Heart right ventricle (tissue), 16 donors: ENCODE results near the gene AKAP13. TPM values are rescaled to one million over a fixed set of nuclear protein-coding genes. Genes with fewer than 3 reads are reported as not detected.
A peak's percentile ranks its signal among the peaks of the same experiment; 100 is the strongest.

Experiments used
- ATAC-seq, 8 donors: fragments of 200-7000 bp; cut with Tn5 transposase; one replicate each; pipeline ENCODE4 v1.9.1; 2020; ENCODE audit warnings: mild to moderate bottlenecking in 8 of 8, moderate library complexity in 8 of 8, moderate number of reproducible peaks in 1 of 8
- DNase-seq, 2 donors: peaks; one replicate each; pipeline ENCODE4 v3.0.0-alpha.2; 2020
- H3K27ac ChIP-seq, 10 donors: fragments of 200-600 bp; sonication (generic) in 2 of 10; one replicate each; pipeline versions ENCODE4 v1.5.0 to v1.8.0; 2020 to 2022; ENCODE audit warnings: mild to moderate bottlenecking in 3 of 10
- H3K27me3 ChIP-seq, 7 donors: fragments of 200-600 bp; one replicate each; pipeline ENCODE4 v1.8.0; 2021 to 2022; ENCODE audit warnings: mild to moderate bottlenecking in 2 of 7
- H3K36me3 ChIP-seq, 9 donors: fragments of 200-600 bp; sonication (generic) in 1 of 9; one replicate each; pipeline versions ENCODE4 v1.5.0 to v1.8.0; 2020 to 2022; ENCODE audit warnings: mild to moderate bottlenecking in 2 of 9
- H3K4me1 ChIP-seq, 9 donors: fragments of 200-600 bp; sonication (generic) in 1 of 9; one replicate each; pipeline versions ENCODE4 v1.5.0 to v1.8.0; 2020 to 2022; ENCODE audit warnings: mild to moderate bottlenecking in 4 of 9
- H3K4me3 ChIP-seq, 10 donors: fragments of 200-600 bp; sonication (generic) in 2 of 10; one replicate each; pipeline versions ENCODE4 v1.5.0 to v1.8.0; 2020 to 2022; ENCODE audit warnings: mild to moderate bottlenecking in 7 of 10, moderate library complexity in 2 of 10
- H3K9me3 ChIP-seq, 11 donors: fragments of 200-600 bp in 10 of 11; sonication (generic) in 2 of 11; one replicate each; pipeline versions ENCODE4 v1.5.0 to v1.8.0; 2013 to 2022; ENCODE audit warnings: mild to moderate bottlenecking in 2 of 11, control low read depth in 1 of 11, moderate library complexity in 1 of 11
- WGBS, 2 donors: extraction: QIAGEN DNeasy Blood & Tissue Kit; methylation state at CpG; one replicate each; pipeline ENCODE4 v1.1.7; 2013; ENCODE audit warnings: inconsistent platforms in 1 of 2; 5-methylcytosine and 5-hydroxymethylcytosine counted together
- intact Hi-C, 10 donors: fragments of 100-400 bp; cut with DNase I; formaldehyde crosslinking; loops; one replicate each; pipeline versions ENCODE4 v1.11.1 to v1.14.2; 2022
- polyA plus RNA-seq, 2 donors: library from polyadenylated mRNA; stranded (reverse); fragments of 200-250 nt; gene quantifications; one replicate each; pipeline ENCODE4 v1.2.3, GENCODE V29; 2013
- total RNA-seq, 10 donors: library from RNA; stranded (reverse); fragmentation: NEBNext Ultra II Directional in 3 of 10; extraction: Animal tissue kit (Norgen Biotek cat#: 25700) in 3 of 10; gene quantifications; one replicate each; pipeline versions ENCODE4 v1.2.1 to v1.2.4, GENCODE V29; 2021 to 2023
- TF ChIP-seq, protein P1 (sequence below), 9 donors: fragments of 200-600 bp; sonication (generic) in 2 of 9; IDR thresholded peaks; one replicate each; pipeline versions ENCODE4 v1.5.0 to v1.8.0; 2021 to 2022; ENCODE audit warnings: antibody characterized with exemption in 9 of 9, mild to moderate bottlenecking in 5 of 9, moderate library complexity in 1 of 9
- donor health status: Arrhythmogenic right ventricular cardiomyopathy.
- donor health status: ischemic (EF 13 %, LVEDD 7.1; RV severe dilation, severe dysfunction).
- donor health status: healthy with polysubstance abuse.
- donor health status: DM: no; HTN: yes; CAD: no.
- donor health status: DM: no; HTN: no; CAD: no.
- donor health status: ischemic (EF 25% LVEDD 6.9; RV normal size, moderate dysfunction).
- donor health status: ischemic (EF 25% LVEDD 5.7; RV mildly dilated, moderate dysfunction).
- donor health status: healthy.
- donor health status: DM: yes; HTN: yes; CAD: no.
- donor health status: Ischemic cardiomyopathy.
- donor health status: ischemic (EF 35%, LVEDD 5.7; RV mildly dilated, moderate dysfunction).
- donor health status: nonischemic (EF 11% LVEDD 7.7; RV severe dilation, severe dysfunction).
- donor health status: DM: yes; HTN: yes; CAD: no.
- donor health status: PGD.
- donor health status: ischemic (EF 29% LVEDD 5.4; RV normal size, mild dysfunction).
- donor health status: nonischemic (EF 23%, LVEDD 6.1; RV moderate dilation, normal function).

The AKAP13 gene
- total and polyA plus RNA-seq, 12 donors = 89.3 to 645 (median 480) TPM

DNA sequence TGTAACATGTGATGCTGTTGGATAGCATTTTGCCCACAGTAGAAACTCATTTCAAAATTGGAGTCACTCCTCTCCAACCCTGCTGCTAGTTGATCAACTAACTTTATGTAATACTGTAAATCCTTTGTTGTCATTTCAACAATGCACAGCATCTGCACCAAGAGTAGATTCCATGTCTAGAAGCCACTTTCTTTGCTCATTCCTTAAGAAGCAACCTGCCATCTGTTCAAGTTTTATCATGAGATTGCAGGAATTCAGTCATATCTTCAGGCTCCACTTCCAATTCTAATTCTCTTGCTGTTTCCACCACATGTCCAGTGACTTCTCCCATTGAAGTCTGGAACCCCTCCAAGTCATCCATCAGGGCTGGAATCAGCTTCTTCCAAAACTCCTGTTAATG is 42.9 kb downstream of the AKAP13 start:
- TF ChIP-seq, protein P1, sequence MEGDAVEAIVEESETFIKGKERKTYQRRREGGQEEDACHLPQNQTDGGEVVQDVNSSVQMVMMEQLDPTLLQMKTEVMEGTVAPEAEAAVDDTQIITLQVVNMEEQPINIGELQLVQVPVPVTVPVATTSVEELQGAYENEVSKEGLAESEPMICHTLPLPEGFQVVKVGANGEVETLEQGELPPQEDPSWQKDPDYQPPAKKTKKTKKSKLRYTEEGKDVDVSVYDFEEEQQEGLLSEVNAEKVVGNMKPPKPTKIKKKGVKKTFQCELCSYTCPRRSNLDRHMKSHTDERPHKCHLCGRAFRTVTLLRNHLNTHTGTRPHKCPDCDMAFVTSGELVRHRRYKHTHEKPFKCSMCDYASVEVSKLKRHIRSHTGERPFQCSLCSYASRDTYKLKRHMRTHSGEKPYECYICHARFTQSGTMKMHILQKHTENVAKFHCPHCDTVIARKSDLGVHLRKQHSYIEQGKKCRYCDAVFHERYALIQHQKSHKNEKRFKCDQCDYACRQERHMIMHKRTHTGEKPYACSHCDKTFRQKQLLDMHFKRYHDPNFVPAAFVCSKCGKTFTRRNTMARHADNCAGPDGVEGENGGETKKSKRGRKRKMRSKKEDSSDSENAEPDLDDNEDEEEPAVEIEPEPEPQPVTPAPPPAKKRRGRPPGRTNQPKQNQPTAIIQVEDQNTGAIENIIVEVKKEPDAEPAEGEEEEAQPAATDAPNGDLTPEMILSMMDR (IDR thresholded peaks at IDR 0.05) = no peak
- DNase-seq = no peak
- Histone ChIP-seq H3K4me1 (peaks cover 4 to 85% (median 58%) of the 10 kb centered on the region in 9 donors), H3K4me3 (no peak overlapping the region), H3K27me3 (no peaks in the 10 kb centered on the region), H3K36me3 (no peaks in the 10 kb centered on the region), H3K9me3 (no peaks in the 10 kb centered on the region), H3K27ac (no peak overlapping the region)
- intact Hi-C loops = no loop called here
- no peak for ATAC-seq

DNA sequence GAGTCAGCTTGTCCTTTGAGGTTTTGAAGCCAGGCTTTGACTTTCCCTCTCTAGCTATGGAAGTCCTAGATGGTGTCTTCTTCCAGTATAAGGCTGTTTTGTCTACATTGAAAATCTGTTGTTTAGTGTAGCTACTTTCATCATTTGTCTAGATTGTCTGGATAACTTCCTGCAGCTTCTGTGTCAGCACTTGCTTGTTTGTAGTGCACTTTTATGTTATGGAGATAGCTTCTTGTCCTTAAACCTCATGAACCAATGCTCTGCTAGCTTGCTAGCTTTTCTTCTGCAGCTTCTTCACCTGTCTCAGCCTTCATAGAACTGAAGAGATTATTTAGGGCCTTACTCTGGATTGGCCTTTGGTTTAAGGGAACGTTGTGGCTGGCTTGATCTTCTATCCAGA is 43.8 kb downstream of the AKAP13 start:
- H3K27me3 ChIP-seq = no peaks in the 10 kb centered on the region
- no peak overlapping the region for H3K4me3 ChIP-seq
- ATAC-seq (no peak), DNase-seq (no peak)
- TF ChIP-seq, protein P1 (IDR thresholded peaks at IDR 0.05) = no peak
- peak overlapping the region in 1 of 10 donors; percentile 9 for H3K27ac ChIP-seq
- H3K4me1 ChIP-seq = peaks cover 4 to 86% (median 58%) of the 10 kb centered on the region in 9 donors
- H3K9me3 ChIP-seq = no peaks in the 10 kb centered on the region
- 61 to 72% methylated on average over 1 of the region's 1 CpG for WGBS, 2 donors
- intact Hi-C loops = no loop called here
- H3K36me3 ChIP-seq = no peaks in the 10 kb centered on the region

DNA sequence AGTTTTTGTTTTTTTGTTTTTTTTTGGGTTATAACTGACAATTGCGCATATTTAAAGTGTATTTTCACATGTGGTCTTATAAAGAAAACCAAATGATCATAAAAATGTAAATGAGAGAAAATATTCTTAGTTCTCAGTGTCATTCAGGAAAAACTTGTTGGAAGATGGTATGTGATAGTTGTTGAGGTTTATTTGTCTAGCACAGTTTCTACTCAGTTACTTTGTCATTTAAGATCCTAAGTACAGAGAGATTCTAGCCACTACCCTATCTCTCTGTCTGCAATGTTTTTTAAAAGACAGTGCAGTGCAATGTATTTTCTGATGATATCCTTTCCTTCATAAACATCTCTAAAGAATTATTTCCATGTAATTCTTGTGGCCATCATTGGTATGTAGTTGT is 46.1 kb downstream of the AKAP13 start:
- Histone ChIP-seq H3K4me1 (peaks cover 6 to 96% (median 67%) of the 10 kb centered on the region in 9 donors), H3K36me3 (no peaks in the 10 kb centered on the region), H3K9me3 (no peaks in the 10 kb centered on the region), H3K27me3 (no peaks in the 10 kb centered on the region), H3K4me3 (no peak overlapping the region), H3K27ac (peak overlapping the region in 1 of 10 donors; percentile 1)
- TF ChIP-seq, protein P1 (IDR thresholded peaks at IDR 0.05) = no peak
- DNase-seq (no peak), ATAC-seq (no peak)
- 100% methylated on average over 1 of the region's 1 CpG for WGBS, 2 donors
- intact Hi-C loops = no loop called here

DNA sequence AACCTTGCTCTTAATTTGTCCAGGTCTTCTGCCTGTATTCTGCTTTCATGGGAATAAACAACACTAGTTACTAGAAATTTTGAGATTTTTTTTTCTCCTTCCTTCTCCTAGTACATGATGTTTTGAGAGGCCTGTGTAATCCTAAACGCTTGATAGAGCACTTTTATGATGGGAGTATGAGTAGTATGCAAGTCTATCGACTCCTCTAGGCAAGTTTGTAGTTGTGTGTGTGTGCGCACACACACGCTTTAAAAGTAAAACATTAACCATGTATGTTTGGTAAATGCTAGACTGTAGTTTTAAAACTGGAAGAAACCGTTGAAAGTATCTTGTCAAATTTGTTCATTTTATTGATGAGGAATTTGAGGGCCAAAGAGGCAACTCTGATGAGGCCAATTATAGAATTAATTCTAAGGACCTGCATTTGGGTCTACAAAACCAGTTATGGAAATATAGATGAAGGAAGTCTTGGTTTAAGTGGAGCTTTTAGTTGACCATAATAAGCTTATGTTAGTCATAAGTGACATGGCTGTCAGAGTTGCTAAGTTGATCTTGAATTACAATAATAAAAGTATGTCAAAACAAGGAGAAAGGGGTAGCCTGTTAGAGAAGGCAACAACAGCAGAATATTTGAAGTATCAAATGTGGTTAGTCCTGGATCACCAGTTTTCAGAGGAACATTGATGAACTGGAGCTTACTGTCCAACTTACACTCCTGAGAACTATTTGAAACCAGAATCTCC is 47.1 kb downstream of the AKAP13 start:
- intact Hi-C loops = no loop called here
- no peak overlapping the region for H3K27ac ChIP-seq

More for the DNA sequence above, 47.1 kb downstream of the AKAP13 start:
- 87 to 88% methylated on average over 5 of the region's 5 CpGs for WGBS, 2 donors
- Histone ChIP-seq H3K27me3 (no peaks in the 10 kb centered on the region), H3K36me3 (no peaks in the 10 kb centered on the region), H3K4me3 (no peak overlapping the region), H3K4me1 (peaks cover 6 to 96% (median 57%) of the 10 kb centered on the region in 9 donors), H3K9me3 (no peaks in the 10 kb centered on the region)
- DNase-seq = no peak
- ATAC-seq = no peak
- TF ChIP-seq, protein P1 (IDR thresholded peaks at IDR 0.05) = no peak
